GM12801 (cell line): ENCODE data around the gene FASTK.

ENCODE experiments used
- TF ChIP-seq, protein P1 (sequence below): IDR thresholded peaks from one replicate; pipeline ENCODE4 v1.5.1; 2011; ENCODE audit warnings: control low read depth; ENCODE audit not compliant: insufficient read length; ENCODE audit errors: extremely low read depth

FASTK gene

DNA sequence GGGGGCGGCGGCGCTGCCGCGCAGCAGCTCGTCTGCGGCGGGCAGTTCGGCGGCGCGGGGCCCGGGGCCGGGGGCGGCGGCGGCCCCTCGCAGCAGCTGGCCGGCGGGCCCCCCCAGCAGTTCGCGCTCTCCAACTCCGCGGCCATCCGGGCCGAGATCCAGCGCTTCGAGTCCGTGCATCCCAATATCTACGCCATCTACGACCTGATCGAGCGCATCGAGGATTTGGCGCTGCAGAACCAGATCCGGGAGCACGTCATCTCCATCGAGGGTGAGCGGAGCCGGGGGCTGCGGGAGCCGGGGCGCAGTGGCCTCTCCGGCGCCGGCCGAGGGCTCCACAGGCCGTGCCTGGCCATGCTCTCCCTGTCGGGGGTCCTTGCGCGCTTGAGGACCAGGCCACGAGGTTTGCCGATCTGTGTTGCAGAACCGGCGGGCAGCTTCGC, 6.2 kb upstream of the FASTK start:
- TF ChIP-seq, protein P1, sequence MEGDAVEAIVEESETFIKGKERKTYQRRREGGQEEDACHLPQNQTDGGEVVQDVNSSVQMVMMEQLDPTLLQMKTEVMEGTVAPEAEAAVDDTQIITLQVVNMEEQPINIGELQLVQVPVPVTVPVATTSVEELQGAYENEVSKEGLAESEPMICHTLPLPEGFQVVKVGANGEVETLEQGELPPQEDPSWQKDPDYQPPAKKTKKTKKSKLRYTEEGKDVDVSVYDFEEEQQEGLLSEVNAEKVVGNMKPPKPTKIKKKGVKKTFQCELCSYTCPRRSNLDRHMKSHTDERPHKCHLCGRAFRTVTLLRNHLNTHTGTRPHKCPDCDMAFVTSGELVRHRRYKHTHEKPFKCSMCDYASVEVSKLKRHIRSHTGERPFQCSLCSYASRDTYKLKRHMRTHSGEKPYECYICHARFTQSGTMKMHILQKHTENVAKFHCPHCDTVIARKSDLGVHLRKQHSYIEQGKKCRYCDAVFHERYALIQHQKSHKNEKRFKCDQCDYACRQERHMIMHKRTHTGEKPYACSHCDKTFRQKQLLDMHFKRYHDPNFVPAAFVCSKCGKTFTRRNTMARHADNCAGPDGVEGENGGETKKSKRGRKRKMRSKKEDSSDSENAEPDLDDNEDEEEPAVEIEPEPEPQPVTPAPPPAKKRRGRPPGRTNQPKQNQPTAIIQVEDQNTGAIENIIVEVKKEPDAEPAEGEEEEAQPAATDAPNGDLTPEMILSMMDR, result no peak

DNA sequence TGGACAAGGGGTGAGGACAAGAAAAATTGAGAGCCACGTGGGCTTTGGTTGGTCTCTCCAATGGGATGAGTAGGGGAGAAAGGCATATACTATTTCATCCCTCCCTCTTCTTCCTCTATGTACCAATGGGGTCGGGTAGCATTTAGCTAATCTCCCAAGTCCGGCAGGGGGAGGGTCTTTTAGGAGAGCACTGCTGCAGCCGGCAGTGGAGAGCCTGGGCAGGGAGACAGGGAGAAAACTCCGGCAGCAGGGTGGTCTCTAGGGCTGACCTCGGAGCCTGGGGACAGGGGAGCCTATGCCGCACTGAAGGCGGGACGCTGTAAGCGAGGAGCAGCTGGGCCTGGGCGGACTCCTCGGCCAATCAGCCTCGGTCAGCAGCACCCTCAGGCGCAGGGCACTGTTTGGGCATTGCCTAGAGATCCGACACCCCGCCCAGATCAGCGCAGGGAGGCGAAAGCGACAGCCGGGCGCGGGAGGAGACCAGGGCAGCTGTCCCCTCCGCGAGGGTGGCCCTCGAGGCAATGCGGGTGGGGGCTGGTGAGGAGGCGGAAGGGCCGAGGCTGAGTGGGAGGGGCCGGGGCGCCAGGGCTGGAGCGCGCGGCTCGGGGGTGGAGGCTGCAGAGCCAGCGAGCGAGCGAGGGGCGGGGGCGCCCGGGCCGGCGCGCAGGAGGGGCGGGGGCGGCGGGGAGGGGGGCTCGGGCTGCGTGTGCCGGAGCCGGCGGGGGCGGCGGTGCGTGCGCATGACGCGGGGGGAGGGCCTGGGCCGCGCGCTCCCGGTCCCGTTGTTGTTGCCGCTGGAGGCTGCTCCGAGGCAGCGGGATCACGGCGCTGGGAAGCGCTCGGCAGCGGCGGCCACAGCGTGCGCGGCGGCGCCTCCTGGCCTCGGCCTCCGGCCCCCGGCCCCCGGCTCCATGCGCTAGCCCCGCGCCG, 5.3 kb upstream of the FASTK start, which contains the start of gene AGAP3:
Gene AGAP3, plus strand, starts transcription at position 785 of the 930 bp plus-strand sequence. CDS start 267 bp downstream, outside the sequence.
- TF ChIP-seq, protein P1, result no peak

DNA sequence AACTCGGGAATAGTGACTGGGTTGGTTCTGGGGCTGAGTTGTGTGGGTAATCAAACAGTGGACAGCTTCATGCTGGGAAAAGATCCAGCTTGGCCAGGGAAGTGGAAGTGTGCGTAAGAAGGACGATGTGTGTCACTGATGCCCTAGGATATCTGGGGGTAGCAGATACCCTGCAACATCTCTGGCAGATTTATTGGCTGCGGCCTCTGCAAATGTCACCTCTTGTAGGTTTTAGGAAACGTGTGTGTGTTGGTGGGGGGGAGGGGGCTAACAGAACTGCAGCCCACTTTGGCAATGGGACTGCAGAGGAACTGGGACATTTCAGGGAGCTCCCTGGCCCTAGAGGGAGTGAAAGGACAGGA, 4.7 kb upstream of the FASTK start:
- TF ChIP-seq, protein P1, result no peak

DNA sequence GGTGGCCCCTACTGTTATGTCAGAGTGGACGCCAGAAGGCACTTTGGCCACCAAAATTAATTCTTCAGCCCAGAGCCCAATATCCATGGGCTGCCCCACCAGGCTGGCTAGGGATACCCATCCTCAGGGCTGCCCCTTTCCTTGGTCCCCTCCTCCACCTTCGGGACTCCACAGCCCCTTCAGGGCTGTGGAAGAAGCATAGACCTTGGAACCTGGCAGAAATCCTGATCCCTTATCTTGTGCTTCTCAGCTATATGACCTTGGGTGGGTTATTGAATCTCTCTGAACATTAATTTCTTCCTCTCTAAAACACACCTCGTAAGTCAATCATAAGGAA, 3.2 kb upstream of the FASTK start:
- TF ChIP-seq, protein P1, result no peak

DNA sequence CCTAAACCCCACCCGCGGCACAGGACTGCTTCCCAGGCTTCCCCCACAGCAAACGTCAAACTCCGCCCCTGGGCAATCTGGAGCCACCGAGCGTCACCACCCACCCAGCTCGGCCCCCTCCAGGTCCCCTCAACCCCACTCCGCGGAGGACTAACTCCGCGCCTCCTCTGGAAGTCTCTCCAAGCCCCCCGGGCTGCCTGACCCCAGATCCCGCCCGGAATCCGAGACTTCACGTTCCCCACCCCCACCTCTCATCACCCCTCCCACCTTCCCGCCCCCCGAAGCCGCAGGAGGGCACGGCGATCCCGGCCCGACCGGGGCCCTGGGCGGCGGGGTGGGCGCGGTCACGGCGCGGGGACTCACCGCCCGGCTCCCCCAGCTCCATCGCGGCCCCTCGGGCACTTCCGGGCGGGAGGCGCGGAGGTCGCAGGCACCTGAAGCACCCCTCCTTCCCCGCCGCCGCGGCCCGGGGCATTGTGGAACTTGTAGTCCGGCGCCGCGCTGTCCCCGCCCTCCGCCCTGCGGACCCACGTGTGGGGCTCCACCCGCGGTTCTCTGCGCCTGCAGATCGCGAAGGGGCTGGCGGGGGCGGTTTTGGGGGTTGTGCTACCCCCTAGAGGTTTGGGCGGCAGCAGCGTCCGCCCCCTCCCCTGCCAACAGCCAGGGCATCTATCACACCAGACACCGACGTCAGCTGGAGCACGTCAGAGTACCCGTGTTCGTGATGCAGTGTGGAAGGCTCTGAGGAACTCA, 2.6 kb upstream of the FASTK start, which contains the start of gene TMUB1:
Gene TMUB1, minus strand, starts transcription at position 423 of the 753 bp plus-strand sequence. CDS start 930 bp downstream, outside the sequence.
- TF ChIP-seq, protein P1, result no peak

DNA sequence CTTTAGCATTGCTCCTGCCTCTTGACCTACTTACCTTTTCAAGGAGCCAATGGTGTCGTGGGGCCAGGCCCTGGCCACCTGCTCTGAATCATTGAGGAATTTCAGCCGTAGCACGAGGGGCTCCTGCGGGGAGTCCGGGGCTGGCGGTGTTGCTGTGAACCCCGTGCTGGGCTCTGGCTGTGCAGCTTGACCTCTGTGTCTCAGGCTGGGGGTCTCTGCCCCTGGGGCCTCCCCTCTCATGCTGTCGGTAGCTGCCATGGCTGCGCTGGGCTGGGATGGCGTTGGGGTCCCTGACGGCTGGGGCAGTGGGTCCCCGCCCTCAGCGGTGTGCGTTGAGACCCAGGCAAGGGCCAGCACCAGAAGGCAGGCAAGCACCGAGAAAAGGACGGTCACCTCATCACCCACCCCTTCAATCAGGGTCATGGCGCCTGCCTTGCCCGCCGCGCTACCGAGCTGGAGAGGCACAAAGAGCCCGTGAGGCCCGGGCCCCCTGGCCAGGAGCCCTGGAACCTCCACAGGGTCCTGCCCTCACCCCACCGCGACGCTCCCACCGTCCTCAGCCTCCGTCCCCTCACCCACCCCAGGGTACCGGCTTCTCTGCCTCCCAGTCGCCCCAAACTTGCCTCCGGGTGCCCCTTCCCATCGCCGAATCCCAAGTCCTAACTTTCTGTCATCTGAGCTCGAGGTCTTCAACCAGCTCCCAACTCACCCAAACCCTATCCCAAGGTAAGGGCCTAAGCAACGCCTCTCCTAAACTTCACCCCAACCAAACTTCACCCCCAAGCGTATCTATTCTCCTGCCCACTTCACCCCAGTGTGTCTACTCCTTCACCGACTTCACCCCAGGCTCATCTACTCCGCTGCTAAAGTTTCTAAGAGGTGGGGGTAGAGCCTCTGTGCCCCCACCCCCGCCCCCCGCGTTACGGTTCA, 1.8 kb upstream of the FASTK start:
- TF ChIP-seq, protein P1, result no peak
